HG03442 (cell line): Measurements from ENCODE around the gene PYY.
"Not testable (repeated sequence)": the region's sequence is repeated elsewhere in the genome, so short reads cannot be mapped to it uniquely, and the experiment has no call there.

Experiments
- ATAC-seq: cut with Tn5 transposase; IDR thresholded peaks from one replicate; pipeline ENCODE4 v1.9.1; 2021; ENCODE audit warnings: mild to moderate bottlenecking, moderate library complexity; ENCODE audit not compliant: unreplicated experiment

PYY gene

DNA sequence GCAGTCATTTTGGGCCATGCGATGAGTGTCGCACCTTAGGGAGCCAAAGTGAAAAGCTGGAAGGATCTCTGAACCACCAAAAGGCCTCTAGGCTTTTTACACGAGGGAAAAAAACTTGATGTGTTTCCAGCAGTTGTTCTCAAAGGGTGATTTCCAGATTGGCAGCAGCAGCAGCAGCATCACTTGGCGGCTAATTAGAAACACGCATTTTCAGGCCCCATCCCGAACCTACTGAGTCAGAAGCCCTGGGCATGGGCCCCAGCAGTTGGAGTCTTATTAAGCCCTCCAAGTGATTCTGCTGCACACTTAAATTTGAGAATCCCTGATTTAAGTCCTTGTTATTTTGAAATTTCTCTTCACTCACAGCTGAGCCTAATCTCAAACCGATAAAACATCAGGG is 25.3 kb upstream of the PYY start:
- no peak for ATAC-seq

- no peak for ATAC-seq
Observed at GRCh38 chr17:43978078-43978477, 24.3 kb upstream of the PYY start.

GRCh38 chr17:43976963-43977837 is 23.5 kb upstream of the PYY start:
- no peak for ATAC-seq

- no peak for ATAC-seq
Observed at GRCh38 chr17:43975898-43976297, 22.2 kb upstream of the PYY start.

DNA sequence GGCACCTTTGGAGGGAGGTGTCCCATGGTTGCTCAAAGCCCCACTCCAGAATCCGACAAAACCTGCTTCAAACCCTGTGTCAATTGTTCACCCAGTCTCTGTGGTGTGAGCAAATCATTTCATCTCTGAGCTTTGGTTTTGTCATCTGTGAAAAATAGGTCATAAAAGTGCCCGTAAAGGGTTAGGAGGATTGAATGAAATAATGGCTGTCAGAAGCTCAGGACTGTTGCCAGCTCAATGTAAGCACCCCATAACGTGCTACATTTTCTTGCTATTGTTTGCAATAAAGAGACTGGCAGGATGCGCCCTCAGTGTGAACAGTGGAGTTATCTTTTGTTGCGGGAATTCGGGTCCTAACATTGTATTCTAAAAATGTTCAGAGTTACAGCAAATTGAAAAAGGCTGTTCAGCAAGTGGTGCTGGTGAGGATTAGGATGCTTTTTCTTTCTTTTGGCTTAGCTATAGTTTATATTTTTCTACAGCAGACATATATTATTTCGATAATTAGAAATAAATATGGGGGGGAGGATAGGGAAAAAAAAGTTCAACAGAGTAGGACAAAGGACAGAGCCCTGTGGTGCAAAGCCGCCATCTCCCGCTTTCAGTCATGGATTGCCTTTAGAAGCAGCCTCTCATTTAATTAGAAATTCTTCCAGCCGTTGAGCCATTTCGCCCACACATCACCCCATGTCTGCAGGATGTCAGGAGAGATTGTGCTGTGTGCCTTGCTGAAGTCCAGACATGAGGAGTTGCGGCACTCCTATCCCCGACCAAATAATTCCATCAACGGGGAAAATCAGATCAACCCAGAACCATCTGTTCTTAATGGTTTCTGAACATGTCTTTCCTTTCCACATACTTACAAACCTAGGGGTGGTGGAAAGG is 20.9 kb upstream of the PYY start:
- ATAC-seq, result no peak

- ATAC-seq, result not testable (repeated sequence)
Observed at GRCh38 chr17:43972444-43973212, 18.9 kb upstream of the PYY start.

GRCh38 chr17:43971436-43971835 is 17.7 kb upstream of the PYY start:
- ATAC-seq, result not testable (repeated sequence)

- no peak for ATAC-seq
Observed at GRCh38 chr17:43970366-43970765, 16.6 kb upstream of the PYY start.

DNA sequence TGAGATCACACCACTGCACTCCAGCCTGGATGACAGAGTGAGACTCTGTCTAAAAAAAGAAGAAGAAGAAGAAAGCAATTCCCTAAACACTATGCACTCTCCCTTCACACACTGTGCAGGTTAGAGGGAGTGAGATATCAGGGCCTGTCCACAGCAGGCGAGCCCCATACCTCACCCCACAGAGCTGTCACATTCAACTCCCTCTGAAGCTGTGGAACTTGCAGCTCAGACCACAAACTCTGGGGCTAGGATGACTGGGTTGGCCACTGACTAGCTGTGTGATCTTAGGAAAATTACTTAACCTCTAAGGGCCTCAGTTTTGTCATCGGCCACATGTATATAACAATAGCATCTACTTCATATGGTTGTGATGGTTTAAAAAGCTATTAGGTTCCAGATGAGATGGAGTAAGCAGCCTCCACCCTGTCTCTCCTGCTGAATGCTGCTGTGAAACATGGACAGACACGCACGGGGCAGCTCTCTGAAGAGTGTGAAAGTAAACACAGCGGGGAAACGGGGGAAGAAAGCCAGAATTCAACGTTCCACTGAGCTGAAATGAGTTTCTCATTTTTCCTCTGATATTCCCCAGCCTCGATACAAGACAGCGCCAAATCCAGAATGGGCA is 13.6 kb upstream of the PYY start:
- no peak for ATAC-seq

- no peak for ATAC-seq
Observed at GRCh38 chr17:43966276-43966675, 12.5 kb upstream of the PYY start.

GRCh38 chr17:43962479-43962878 is 8.7 kb upstream of the PYY start:
- no peak for ATAC-seq

DNA sequence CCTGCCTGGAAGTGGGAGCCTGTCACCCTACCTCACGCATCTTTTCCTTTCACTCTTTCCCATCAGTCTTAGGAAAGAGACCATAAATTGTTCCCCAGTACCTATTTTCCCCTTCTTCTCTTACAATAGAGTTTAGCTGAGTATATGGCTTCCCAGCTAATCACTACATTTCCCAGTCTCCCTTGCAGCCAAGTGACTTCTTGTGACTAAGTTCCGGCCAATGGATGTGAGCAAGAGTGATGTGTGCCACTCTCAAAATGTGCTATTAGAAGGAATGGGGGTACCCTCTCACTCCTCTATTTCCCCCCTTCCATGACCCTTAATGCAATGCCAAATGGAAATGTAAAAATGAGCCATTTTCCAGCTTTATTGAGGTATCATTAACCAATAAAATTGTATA is 8.2 kb upstream of the PYY start:
- ATAC-seq, result no peak

DNA sequence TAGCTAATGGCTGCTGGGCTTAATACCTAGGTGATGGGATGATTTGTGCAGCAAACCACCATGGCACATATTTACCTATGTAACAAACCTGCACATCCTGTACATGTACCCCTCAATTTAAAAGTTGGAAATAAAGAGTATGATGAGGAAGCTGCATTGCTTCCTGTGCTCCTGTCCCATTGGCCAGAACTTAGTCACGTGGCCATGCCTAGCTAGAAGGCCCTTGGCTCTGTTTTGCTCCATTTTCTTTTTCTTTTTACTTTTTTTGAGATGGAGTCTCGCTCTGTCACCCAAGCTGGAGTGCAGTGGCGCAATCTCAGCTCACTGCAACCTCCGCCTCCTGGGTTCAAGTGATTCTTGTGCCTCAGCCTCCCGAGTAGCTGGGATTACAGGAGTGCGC is 7.6 kb upstream of the PYY start:
- ATAC-seq, result not testable (repeated sequence)

DNA sequence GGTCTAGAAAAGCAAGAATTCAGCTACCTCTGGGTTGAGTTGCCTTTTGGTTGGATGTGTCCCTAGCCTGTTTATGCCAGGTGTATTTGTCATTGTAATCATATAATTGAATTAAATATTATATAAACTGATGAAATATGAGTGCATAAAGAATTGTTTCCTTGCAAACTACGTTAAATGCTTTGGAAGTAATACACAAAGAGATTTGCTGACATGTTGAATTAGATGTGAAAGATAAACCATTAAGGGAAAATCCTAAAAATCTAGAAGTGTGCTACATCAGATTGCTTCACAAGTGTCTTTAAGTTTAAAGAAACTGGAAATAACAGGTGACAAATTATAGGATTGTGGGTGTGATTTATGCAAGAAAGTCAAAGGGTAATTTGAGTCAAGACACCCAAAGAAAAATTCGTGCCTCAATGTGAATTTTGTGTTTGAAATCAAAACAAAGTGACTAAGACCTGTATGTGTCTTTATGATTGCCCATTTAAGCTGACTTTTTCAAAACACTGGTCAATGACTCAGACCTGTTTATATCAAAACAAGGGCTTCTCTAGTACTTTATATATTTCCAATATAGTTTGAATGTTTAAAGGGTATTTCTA is 5.1 kb upstream of the PYY start:
- no peak for ATAC-seq

DNA sequence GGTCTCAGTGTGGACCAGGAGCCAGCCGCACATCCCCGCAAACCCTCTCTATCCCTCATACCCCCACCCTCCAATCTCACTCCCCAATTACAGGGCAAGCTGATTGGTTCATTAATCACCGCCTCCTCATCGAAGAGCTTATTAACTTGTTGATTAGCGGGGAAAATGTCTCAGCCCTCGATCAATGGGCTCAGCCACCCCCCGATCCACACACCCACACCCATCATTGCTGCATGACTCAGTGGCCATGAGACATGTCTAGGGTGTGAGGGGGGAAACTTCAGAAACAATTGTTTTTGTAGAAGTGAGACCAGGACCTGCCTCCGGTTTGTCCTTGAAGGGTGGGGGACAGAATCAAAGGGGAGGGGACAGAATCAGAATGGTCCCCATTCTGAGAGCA is 2.5 kb upstream of the PYY start:
- no peak for ATAC-seq

DNA sequence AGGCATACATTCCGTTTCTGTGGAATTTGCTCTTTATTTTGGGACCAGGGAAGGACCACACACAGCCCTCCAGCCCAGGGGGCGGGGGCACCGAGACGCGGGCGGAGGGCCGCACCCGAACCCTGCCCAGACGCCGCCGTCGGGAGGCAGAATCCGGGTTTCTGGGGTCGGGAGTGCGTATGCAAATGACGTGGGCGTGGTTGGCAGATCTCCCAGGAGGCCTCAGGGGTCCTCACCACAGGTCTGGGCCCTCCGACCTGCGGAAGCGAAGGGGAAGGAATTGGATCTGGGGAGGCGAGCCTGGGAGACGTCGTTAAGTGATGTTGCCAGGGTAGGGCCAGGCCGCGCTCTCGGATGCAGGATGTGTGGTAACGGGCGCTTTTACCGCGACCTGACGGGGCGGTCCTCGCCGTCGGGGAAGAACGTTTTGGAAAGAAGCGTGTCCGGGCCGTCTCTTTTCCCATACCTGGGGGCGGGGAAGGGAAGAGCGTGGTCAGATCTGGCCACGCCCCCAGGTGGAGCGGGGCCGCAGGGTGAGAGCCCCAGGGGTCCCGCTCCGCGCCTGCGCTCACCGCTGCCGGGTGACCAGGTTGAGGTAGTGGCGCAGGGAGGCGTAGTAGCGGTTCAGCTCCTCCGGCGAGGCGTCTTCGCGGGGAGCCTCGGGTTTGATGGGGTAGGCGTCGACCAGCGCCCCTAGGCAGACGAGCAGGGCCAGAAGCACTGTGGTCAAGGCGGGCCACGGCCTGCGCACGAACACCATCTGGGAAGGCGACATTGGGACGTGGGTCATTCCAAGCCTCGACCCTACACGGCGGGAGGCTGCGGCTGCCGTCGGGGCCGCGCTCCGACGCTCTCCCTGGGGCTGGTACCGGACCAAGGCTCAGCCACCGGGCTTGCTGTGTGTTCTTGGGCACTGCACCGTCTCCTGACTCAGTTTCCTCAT is 745 bp downstream of the PYY start:
- ATAC-seq, result no peak

GRCh38 chr17:43952351-43952723 is 1.4 kb downstream of the PYY start:
- ATAC-seq, result no peak

DNA sequence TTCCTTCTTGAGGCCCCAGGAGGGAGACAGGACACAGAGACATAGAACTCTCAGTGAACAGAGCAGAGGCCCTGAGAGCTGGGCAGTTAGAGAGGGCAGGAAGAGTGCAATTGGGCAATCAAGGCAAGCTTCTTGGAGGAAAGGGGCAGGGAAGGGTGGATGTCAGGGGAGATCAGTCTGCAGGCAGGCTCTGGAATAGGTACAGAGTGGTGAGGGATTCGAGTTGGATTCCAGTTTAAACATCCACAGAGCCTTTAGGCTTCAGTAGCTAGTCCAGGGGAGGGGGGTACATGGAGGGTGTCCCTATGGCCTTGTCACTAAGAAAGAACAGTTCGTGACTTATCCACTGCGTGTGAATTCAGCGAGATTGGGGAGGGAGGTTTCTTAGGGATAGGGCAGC is 2.0 kb downstream of the PYY start:
- ATAC-seq, result no peak

DNA sequence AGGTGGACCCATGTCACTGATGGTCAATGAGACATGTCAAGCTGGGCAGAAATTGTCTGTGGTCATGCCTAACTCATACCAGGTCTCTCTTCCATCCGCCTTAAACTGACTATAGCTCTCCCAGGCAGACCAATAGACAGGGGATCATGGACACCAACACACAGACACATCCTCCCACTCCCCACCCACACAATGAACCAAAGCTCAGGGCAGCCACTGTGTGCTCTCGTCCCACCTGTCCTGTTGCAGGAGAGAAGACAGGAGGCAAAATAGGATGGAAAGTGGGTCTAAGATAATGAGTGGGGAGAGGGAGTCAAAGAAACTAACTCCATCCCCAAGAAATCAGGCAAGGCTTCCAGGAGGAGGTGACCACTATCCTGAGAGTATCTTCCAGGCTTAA is 3.2 kb downstream of the PYY start:
- ATAC-seq, result no peak
